ENCODE data around the gene EHBP1L1.

The EHBP1L1 gene

GRCh38 chr11:65578667-65579066, 2.8 kb downstream of the EHBP1L1 start:
- no peak overlapping the region for H2AFZ ChIP-seq (ENCODE audit: low read depth, low read length)
- H3K4me2 ChIP-seq (ENCODE audit: insufficient read depth, low read length): 0 out of 2 replicates have a peak overlapping the region, but pooled peaks have one; percentile 3
- H3K9ac ChIP-seq (ENCODE audit: low read depth, low read length): no peak overlapping the region
- DNase-seq: no peak
- no peaks in the 10 kb centered on the region for H3K27me3 ChIP-seq (ENCODE audit: insufficient read depth, low read length, poor library complexity)
- H3K27ac ChIP-seq (ENCODE audit: low read length): no peak overlapping the region
- peaks cover 42% of the 10 kb centered on the region for H3K36me3 ChIP-seq (ENCODE audit: insufficient read depth, low read length)
- H4K20me1 ChIP-seq (ENCODE audit: insufficient read depth, low read length): peaks cover 18% of the 10 kb centered on the region
- no peaks in the 10 kb centered on the region for H3K9me3 ChIP-seq (ENCODE audit: insufficient read depth, low read length, severe bottlenecking)
- peaks cover 41% of the 10 kb centered on the region for H3K4me1 ChIP-seq (ENCODE audit: insufficient read depth, low read length)
- no peak overlapping the region for H3K4me3 ChIP-seq (ENCODE audit: low read depth in 1 of 2, low read length in 2 of 2)
- peaks cover 20% of the 10 kb centered on the region for H3K79me2 ChIP-seq (ENCODE audit: insufficient read depth, low read length)
- ATAC-seq (ENCODE audit: insufficient read depth, low read depth): no peak
- TF ChIP-seq, protein P1, sequence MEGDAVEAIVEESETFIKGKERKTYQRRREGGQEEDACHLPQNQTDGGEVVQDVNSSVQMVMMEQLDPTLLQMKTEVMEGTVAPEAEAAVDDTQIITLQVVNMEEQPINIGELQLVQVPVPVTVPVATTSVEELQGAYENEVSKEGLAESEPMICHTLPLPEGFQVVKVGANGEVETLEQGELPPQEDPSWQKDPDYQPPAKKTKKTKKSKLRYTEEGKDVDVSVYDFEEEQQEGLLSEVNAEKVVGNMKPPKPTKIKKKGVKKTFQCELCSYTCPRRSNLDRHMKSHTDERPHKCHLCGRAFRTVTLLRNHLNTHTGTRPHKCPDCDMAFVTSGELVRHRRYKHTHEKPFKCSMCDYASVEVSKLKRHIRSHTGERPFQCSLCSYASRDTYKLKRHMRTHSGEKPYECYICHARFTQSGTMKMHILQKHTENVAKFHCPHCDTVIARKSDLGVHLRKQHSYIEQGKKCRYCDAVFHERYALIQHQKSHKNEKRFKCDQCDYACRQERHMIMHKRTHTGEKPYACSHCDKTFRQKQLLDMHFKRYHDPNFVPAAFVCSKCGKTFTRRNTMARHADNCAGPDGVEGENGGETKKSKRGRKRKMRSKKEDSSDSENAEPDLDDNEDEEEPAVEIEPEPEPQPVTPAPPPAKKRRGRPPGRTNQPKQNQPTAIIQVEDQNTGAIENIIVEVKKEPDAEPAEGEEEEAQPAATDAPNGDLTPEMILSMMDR (IDR thresholded peaks at IDR 0.05; ENCODE audit: borderline replicate concordance, extremely low read depth, low read length, poor library complexity, severe bottlenecking): no peak
- TF ChIP-seq EZH2 (IDR thresholded peaks at IDR 0.05; ENCODE audit: borderline replicate concordance, low read depth, low read length, severe bottlenecking): no peak

GRCh38 chr11:65579291-65579690, 3.4 kb downstream of the EHBP1L1 start:
- no peaks in the 10 kb centered on the region for H3K9me3 ChIP-seq (ENCODE audit: insufficient read depth, low read length, severe bottlenecking)
- H3K4me1 ChIP-seq (ENCODE audit: insufficient read depth, low read length): peaks cover 35% of the 10 kb centered on the region
- no peak overlapping the region for H3K9ac ChIP-seq (ENCODE audit: low read depth, low read length)
- H3K27ac ChIP-seq (ENCODE audit: low read length): no peak overlapping the region
- H3K4me2 ChIP-seq (ENCODE audit: insufficient read depth, low read length): no peak overlapping the region
- peaks cover 18% of the 10 kb centered on the region for H3K79me2 ChIP-seq (ENCODE audit: insufficient read depth, low read length)
- no peak overlapping the region for H3K4me3 ChIP-seq (ENCODE audit: low read depth in 1 of 2, low read length in 2 of 2)
- ATAC-seq (ENCODE audit: insufficient read depth, low read depth): no peak
- DNase-seq: no peak
- no peak overlapping the region for H2AFZ ChIP-seq (ENCODE audit: low read depth, low read length)
- no peak for TF ChIP-seq EZH2 (IDR thresholded peaks at IDR 0.05; ENCODE audit: borderline replicate concordance, low read depth, low read length, severe bottlenecking)
- TF ChIP-seq, protein P1 (IDR thresholded peaks at IDR 0.05; ENCODE audit: borderline replicate concordance, extremely low read depth, low read length, poor library complexity, severe bottlenecking): no peak
- H3K27me3 ChIP-seq (ENCODE audit: insufficient read depth, low read length, poor library complexity): no peaks in the 10 kb centered on the region
- peaks cover 15% of the 10 kb centered on the region for H4K20me1 ChIP-seq (ENCODE audit: insufficient read depth, low read length)
- peaks cover 43% of the 10 kb centered on the region for H3K36me3 ChIP-seq (ENCODE audit: insufficient read depth, low read length)

DNA sequence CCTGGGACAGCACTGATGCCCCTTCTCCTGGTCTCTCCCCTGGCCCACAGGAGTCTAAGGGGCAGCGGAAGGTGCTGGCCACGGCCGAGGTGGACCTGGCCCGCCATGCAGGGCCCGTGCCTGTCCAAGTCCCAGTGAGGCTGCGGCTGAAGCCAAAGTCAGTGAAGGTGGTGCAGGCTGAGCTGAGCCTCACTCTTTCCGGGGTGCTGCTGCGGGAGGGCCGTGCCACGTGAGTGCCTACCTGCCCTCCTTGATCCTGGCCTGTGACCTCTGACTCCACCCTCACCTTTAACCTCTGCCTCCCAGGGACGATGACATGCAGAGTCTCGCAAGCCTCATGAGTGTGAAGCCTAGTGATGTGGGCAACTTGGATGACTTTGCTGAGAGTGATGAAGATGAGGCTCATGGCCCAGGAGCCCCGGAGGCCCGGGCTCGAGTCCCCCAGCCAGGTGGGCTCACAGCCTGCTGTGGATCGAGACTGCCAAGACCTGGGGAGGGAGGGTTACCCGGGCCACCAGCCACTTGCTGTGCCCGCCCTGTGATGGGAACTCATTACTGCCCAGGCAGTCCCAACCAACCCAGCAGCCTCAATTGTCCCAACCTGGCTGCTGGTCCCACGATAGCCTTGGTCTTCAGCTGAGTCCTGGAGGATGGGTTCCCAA, 4.3 kb downstream of the EHBP1L1 start:
- H3K79me2 ChIP-seq (ENCODE audit: insufficient read depth, low read length): peaks cover 18% of the 10 kb centered on the region
- H4K20me1 ChIP-seq (ENCODE audit: insufficient read depth, low read length): peaks cover 9% of the 10 kb centered on the region
- no peak overlapping the region for H3K9ac ChIP-seq (ENCODE audit: low read depth, low read length)
- TF ChIP-seq, protein P1 (IDR thresholded peaks at IDR 0.05; ENCODE audit: borderline replicate concordance, extremely low read depth, low read length, poor library complexity, severe bottlenecking): no peak
- no peak for TF ChIP-seq EZH2 (IDR thresholded peaks at IDR 0.05; ENCODE audit: borderline replicate concordance, low read depth, low read length, severe bottlenecking)
- ATAC-seq (ENCODE audit: insufficient read depth, low read depth) (no peak), DNase-seq (no peak)
- H3K4me2 ChIP-seq (ENCODE audit: insufficient read depth, low read length): no peak overlapping the region
- H2AFZ ChIP-seq (ENCODE audit: low read depth, low read length): no peak overlapping the region
- peaks cover 47% of the 10 kb centered on the region for H3K36me3 ChIP-seq (ENCODE audit: insufficient read depth, low read length)
- no peaks in the 10 kb centered on the region for H3K9me3 ChIP-seq (ENCODE audit: insufficient read depth, low read length, severe bottlenecking)
- H3K27me3 ChIP-seq (ENCODE audit: insufficient read depth, low read length, poor library complexity): no peaks in the 10 kb centered on the region
- no peak overlapping the region for H3K27ac ChIP-seq (ENCODE audit: low read length)
- H3K4me3 ChIP-seq (ENCODE audit: low read depth in 1 of 2, low read length in 2 of 2): no peak overlapping the region
- peaks cover 26% of the 10 kb centered on the region for H3K4me1 ChIP-seq (ENCODE audit: insufficient read depth, low read length)

Measured in DND-41 (cell line).